GM18526 (cell line): ENCODE measurements around the gene DIRAS3.

Source experiments
- POLR2A ChIP-seq: IDR thresholded peaks from 3 replicates; pipeline ENCODE4 v1.6.1; 2011; ENCODE audit not compliant: insufficient read length; ENCODE audit errors: extremely low read depth

The DIRAS3 gene

GRCh38 chr1:68045511-68046180 is 4.8 kb downstream of the DIRAS3 start:
- no peak for TF ChIP-seq POLR2A

- TF ChIP-seq POLR2A = no peak
These were observed 6.9 kb downstream of the DIRAS3 start for GRCh38 chr1:68043443-68044090.

GRCh38 chr1:68036946-68037345 is 13.5 kb downstream of the DIRAS3 start:
- TF ChIP-seq POLR2A = no peak

GRCh38 chr1:68029444-68029843 is 21.0 kb downstream of the DIRAS3 start:
- no peak for TF ChIP-seq POLR2A

- no peak for TF ChIP-seq POLR2A
These were observed 21.9 kb downstream of the DIRAS3 start for GRCh38 chr1:68028566-68028965.

GRCh38 chr1:68024635-68025338 is 25.6 kb downstream of the DIRAS3 start:
- TF ChIP-seq POLR2A = no peak

- TF ChIP-seq POLR2A = no peak
These were observed 34.0 kb downstream of the DIRAS3 start for GRCh38 chr1:68016381-68016780.

- TF ChIP-seq POLR2A = no peak
These were observed 34.5 kb downstream of the DIRAS3 start for GRCh38 chr1:68015971-68016370.

GRCh38 chr1:68015369-68015768 is 35.1 kb downstream of the DIRAS3 start:
- TF ChIP-seq POLR2A = no peak

- TF ChIP-seq POLR2A = no peak
These were observed 37.1 kb downstream of the DIRAS3 start for GRCh38 chr1:68013351-68013750.

GRCh38 chr1:68011657-68012375 is 38.6 kb downstream of the DIRAS3 start:
- TF ChIP-seq POLR2A = no peak

GRCh38 chr1:68010543-68010942 is 39.9 kb downstream of the DIRAS3 start:
- no peak for TF ChIP-seq POLR2A

GRCh38 chr1:68010090-68010489 is 40.3 kb downstream of the DIRAS3 start:
- TF ChIP-seq POLR2A = no peak

- TF ChIP-seq POLR2A = no peak
These were observed 50.2 kb downstream of the DIRAS3 start for GRCh38 chr1:68000191-68000590.

GRCh38 chr1:67997746-67998145 is 52.7 kb downstream of the DIRAS3 start:
- no peak for TF ChIP-seq POLR2A
